D721Med (cell line): ENCODE data around the gene HNRNPM.

Experiments used
- DNase-seq: peaks from one replicate; pipeline ENCODE4 v3.0.0; 2011; ENCODE audit warnings: low spot score; ENCODE audit not compliant: insufficient read length
- FAIRE-seq: peaks from 2 replicates; lab custom pipeline; 2011; peaks lifted over from hg19 to GRCh38; lab: Jason Lieb, UNC
- CTCF ChIP-seq: IDR thresholded peaks from 2 replicates; pipeline ENCODE4 v1.5.1; 2012; ENCODE audit warnings: mild to moderate bottlenecking, control low read depth; ENCODE audit not compliant: insufficient read depth; ENCODE audit errors: missing control alignments

Gene HNRNPM

DNA sequence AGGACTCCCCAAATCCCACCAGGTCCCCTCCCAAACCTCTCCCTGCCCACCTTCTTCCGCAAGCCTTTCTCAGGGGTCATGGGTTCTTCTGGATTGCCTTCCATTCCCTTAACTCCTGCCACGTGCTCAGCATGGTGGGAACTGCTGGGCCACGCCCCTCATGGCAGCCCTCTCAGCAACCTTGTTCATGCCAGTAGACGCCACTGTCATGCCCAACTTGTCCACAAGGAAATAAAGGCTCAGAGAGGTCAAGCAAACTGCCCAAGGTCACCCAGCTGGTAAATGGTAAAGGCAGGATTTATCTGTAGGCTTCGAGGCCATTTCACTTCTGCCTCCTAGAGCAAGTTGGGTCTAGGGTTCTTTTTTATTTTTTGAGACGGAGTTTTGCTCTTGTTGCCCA is 46.8 kb downstream of the HNRNPM start:
- no peak for TF ChIP-seq CTCF
- no peak for FAIRE-seq

DNA sequence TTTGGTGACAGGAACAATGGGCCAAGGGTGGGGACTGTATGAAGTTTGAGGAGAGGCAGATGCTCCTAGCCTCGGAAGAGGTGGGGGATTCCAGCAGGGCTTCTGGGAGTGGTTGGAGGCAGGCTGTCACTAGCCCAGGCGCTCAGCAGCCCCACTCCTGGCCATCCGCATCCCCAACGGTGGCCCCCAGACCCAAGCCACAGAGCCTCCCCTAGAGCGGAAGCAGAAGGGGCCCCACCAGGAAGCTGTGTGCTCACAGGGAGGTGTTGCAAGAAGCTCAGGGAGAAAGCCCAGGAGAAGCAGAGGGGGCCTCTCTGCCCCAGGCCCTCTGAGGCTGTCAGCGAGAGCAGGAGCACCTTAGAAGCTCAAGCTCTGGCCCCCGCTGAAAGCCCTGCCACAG is 49.4 kb downstream of the HNRNPM start:
- TF ChIP-seq CTCF = no peak
- DNase-seq = no peak
- FAIRE-seq = no peak

More for the DNA sequence above, 46.8 kb downstream of the HNRNPM start:
- DNase-seq = no peak

DNA sequence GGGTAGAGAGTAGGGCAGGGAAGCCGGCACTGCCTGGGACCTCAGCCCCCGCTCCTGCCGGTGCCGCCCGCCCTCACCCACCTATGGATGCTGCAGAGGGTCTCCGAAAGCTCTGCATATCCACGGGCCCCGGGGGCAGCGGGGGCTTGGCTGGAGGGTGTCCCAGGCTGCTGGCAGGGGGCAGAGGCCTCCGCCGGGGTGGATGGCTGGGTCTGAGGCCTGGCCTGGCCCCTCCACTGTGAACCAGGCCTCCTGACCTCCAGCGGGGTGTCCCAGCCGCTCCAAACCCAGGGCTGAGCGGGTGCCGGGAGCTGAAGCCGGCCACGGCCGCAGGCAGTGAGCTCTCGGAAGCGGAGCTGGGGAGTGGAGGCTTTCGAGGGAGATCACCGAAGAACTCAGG is 53.5 kb downstream of the HNRNPM start:
- no peak for DNase-seq
- FAIRE-seq = no peak
- no peak for TF ChIP-seq CTCF

DNA sequence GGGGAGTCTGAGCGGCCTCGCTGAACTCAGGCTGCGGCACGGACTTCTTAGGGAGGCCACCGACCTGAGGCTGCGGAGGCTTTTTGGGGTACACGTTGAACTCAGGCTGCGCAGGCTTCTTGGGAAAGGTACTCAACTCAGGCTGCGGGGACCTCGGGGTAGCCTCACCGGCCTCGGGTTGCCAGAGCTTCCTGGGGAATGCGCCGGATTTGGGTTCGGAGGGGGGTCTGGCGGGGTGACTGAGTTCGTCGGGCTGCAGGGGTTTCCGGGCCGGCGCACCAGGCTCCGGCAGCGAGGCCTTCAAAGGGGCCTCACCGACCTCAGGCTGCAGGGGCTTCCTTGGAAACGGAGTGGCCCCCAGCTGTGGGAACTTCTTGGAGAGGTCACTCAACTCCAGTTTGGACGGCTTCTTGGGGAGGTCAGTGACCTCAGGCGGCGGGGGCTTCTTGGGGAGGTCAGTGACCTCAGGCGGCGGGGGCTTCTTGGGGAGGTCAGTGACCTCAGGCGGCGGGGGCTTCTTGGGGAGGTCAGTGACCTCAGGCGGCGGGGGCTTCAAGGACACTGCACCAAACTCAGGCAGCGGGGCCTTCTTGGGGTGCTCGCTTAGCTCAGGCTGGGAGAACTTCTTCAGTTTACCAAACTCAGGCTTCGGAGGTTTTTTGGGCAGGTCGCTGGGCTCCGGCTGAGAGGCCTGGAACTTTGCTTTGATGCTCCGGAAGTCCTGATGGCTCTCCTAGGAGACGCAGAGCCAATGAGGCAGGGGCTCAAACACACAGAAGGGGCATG is 54.5 kb downstream of the HNRNPM start:
- DNase-seq = no peak
- FAIRE-seq = no peak
- TF ChIP-seq CTCF = no peak

DNA sequence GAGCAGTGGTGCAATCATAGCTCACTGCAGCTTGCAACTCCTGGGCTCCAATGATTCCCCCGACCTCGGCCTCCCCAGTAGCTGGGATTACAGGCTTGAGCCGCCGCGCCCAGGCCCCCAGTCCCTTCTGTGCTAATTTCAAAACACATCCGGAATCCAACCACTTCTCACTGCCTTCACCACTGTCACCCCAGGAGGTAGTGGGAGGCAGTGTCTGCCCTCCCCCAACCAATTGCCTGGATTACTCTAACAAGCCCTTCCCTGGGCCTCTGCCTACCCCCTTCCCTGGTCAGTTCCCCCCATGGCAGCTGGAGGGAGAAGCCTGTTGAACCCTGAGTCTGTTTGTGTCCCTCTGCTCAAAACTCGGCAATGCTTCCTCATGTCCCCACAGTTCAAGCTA is 55.4 kb downstream of the HNRNPM start:
- FAIRE-seq (no peak), DNase-seq (no peak)
- no peak for TF ChIP-seq CTCF

DNA sequence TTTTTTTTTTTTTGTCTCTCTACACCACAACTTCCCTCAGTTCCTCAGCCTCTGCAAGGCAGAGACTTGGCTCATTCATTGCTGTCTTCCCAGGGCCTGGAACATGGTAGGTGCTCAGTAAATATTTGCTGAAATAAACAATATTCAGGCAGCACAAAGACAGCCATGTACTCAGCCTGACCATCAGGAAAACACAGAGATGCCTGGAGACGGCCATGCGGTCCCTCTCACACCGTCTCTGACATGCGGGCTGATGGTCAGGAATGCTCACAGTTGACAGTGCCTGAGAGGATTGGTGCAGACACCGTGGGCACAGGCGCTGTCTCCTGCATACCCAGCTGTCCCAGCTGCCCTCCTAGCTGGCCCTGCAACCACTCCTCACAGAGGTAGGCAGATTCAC is 56.7 kb downstream of the HNRNPM start:
- DNase-seq (no peak), FAIRE-seq (no peak)
- no peak for TF ChIP-seq CTCF

DNA sequence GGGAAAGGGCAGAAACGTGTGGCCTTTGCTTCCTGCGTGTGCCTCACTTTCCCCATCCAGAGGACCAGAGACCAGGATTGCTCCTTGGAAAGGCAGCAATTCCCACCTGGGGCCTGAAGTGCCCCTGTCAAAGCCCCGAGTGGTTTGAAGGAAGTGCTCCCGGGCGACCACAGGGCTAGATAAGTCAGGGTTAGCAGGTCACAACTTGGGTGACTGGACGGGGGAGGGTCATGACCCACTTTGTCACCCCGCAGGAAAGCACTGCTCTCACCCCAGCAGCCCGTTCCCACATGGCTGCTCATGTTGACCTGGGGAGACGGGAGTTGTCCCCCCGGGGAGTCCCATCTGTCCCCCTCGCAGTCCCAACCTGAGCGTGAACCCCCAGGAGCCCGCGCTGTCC is 57.2 kb downstream of the HNRNPM start:
- FAIRE-seq (no peak), DNase-seq (no peak)

More for the DNA sequence above, 57.2 kb downstream of the HNRNPM start:
- TF ChIP-seq CTCF = no peak
